IPS-18a (cell line): ENCODE measurements around the gene RNF227.
A peak's percentile ranks its signal among the peaks of the same experiment; 100 is the strongest.

Experiments used
- H3K27ac ChIP-seq: one replicate; pipeline ENCODE4 v1.5.1; 2013; ENCODE audit warnings: low read length
- H3K27me3 ChIP-seq: one replicate; pipeline ENCODE4 v1.6.1; 2013; ENCODE audit warnings: mild to moderate bottlenecking, low read length; ENCODE audit not compliant: control insufficient read depth, insufficient read depth
- H3K36me3 ChIP-seq: one replicate; pipeline ENCODE4 v1.6.1; 2013; ENCODE audit warnings: low read depth, low read length; ENCODE audit not compliant: control insufficient read depth
- H3K4me1 ChIP-seq: one replicate; pipeline ENCODE4 v1.6.1; 2013; ENCODE audit warnings: low read depth, low read length; ENCODE audit not compliant: control insufficient read depth
- H3K4me3 ChIP-seq: one replicate; pipeline ENCODE4 v1.5.1; 2013; ENCODE audit warnings: low read length
- H3K9ac ChIP-seq: one replicate; pipeline ENCODE4 v1.6.1; 2013; ENCODE audit warnings: mild to moderate bottlenecking, low read length, moderate library complexity
- H3K9me3 ChIP-seq: one replicate; pipeline ENCODE4 v1.6.1; 2013; ENCODE audit warnings: low read depth, low read length; ENCODE audit not compliant: control insufficient read depth

Gene RNF227

DNA sequence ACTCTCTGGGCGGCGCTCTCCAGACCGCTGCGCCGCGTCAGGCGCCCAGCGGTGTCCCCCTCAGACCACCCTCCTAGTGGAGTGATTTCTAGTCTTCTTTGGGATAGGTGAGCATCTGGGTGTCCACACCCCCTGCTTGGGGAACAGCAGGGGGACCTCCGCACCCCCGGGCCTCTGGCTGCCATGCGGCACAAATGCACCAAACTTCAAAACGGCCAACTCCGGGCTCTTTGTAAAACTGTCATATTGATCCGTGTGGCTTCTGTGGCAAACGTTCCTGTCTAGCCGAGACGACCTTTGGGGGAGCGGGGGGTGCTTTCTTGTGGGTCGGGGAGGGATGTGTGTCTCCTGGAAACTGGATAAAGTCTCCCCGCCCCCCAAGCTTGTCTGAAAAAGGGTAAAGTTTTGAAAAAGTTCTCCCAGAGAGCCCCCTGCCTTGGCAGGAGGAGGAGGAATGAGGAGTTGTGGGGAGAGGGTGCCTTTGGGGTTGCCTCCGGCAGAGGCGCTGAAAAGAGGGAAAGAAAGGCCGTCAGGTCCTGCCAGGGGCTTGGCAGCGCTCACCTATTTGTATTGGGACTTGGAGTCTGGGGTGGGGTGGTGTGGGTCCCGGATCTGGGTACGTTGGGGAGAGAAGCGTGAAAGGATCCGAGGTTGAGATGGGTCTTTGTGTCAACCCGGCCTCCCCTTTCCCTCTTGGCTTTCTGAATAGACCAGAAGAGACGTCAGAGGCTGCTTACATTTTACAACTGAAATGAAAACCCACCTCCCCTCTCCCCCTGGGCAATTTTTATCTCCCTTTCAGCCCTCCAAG, 29.7 kb downstream of the RNF227 start:
- no peak overlapping the region for H3K27ac ChIP-seq

DNA sequence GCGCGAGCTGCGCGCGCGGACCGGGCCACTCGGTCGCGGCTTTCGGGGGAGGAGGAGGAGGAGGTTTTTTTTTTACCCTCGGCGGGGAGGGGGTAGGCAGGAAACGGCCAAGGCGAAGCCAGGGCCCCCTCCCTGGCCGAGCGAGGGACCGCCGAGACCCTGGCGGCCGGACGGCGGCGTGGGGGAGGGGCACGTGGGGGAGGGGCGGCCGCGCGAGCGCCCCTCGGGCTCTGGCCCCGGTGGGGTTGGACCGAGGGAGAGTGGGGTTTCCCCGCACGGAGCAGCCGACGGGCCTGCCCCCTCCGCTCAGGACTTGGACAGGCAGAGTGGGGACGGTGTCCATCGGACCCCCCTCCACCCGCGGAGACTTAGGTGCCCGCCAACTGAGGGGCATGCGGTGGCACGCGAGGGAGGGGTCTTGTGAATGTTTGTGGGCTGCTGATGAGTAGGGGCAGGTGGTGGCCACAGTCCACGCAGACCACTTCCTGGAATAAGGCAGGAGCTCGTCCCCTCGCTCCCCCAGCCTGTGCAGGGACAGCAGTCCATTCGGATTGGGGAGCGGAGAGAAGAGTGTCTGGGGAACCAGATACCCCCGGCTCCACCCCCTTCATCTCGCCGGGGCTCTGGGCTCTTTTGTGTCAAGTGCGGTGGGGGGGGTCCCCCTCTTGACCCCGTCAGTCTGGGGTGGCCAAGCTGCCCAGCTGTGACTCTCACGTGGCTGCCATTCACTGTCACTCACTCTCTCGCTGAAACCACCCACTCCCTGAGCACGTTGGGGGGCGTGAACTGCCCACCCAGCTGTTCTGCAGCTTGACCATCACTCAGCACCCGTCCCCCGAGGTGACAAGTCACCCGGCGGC, 30.5 kb downstream of the RNF227 start:
- Histone ChIP-seq H3K4me1 (peaks cover 31% of the 10 kb centered on the region), H3K27ac (no peak overlapping the region), H3K4me3 (peak overlapping the region; percentile 66), H3K27me3 (peaks cover 18% of the 10 kb centered on the region), H3K9ac (peak overlapping the region; percentile 39), H3K9me3 (no peaks in the 10 kb centered on the region), H3K36me3 (peaks cover 4% of the 10 kb centered on the region)

More for the DNA sequence above, 29.7 kb downstream of the RNF227 start:
- H3K27me3 ChIP-seq = peaks cover 18% of the 10 kb centered on the region
- no peaks in the 10 kb centered on the region for H3K36me3 ChIP-seq
- H3K4me1 ChIP-seq = peaks cover 31% of the 10 kb centered on the region
- peak overlapping the region; percentile 4 for H3K9ac ChIP-seq
- H3K9me3 ChIP-seq = no peaks in the 10 kb centered on the region
- H3K4me3 ChIP-seq = peak overlapping the region; percentile 66

- Histone ChIP-seq H3K27ac (no peak overlapping the region), H3K9me3 (no peaks in the 10 kb centered on the region), H3K9ac (no peak overlapping the region), H3K4me1 (peaks cover 31% of the 10 kb centered on the region), H3K4me3 (peak overlapping the region; percentile 66), H3K36me3 (peaks cover 4% of the 10 kb centered on the region), H3K27me3 (peaks cover 18% of the 10 kb centered on the region)
Measured at GRCh38 chr17:7884581-7885366, 31.3 kb downstream of the RNF227 start.

- Histone ChIP-seq H3K4me1 (peaks cover 24% of the 10 kb centered on the region), H3K27ac (no peak overlapping the region), H3K4me3 (no peak overlapping the region), H3K36me3 (peaks cover 4% of the 10 kb centered on the region), H3K27me3 (peaks cover 18% of the 10 kb centered on the region), H3K9ac (no peak overlapping the region), H3K9me3 (no peaks in the 10 kb centered on the region)
Measured at GRCh38 chr17:7883781-7884386, 32.2 kb downstream of the RNF227 start.

DNA sequence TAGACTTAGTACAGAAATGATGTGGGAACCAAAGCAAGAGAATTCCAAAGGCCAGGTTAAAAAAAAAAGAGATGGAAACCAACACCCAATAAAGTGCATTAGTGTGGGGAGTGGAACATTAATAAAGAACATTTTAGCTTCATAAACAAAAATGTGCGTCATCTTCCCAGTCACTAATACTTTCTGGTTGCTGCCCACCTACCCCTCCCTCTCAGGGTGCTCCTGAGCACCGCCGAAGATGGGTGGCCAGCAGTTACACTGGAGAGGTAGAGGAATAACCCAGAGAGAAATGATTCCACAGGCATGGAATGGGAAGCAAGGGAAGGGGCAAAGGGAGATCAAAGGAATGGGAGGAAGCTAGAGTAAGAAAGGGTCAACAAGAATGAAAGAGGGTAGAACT, 33.5 kb downstream of the RNF227 start:
- Histone ChIP-seq H3K36me3 (peaks cover 4% of the 10 kb centered on the region), H3K9ac (no peak overlapping the region), H3K4me3 (no peak overlapping the region), H3K9me3 (no peaks in the 10 kb centered on the region), H3K4me1 (peaks cover 12% of the 10 kb centered on the region), H3K27me3 (peaks cover 18% of the 10 kb centered on the region), H3K27ac (no peak overlapping the region)

DNA sequence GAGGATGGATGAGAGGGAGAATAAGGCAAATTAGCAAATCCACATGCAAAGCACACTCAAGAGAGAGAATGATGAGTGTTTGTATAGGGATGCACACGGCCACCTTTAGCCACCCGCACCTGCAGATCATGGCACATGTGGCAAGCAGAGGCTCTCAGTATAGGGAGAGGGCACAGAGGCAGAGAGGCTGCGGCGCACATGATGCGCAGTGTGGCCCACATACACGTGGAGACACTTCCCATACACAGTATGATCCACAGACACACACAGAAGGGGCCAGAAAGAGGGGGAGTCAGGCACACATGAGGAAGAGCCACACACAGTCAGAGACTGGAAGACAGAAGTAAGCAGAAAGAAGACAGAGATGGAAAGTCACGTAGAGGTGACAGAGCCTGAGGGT, 34.0 kb downstream of the RNF227 start:
- peaks cover 4% of the 10 kb centered on the region for H3K36me3 ChIP-seq
- no peak overlapping the region for H3K27ac ChIP-seq
- peaks cover 17% of the 10 kb centered on the region for H3K27me3 ChIP-seq
- H3K9me3 ChIP-seq = no peaks in the 10 kb centered on the region
- H3K4me3 ChIP-seq = no peak overlapping the region
- peaks cover 11% of the 10 kb centered on the region for H3K4me1 ChIP-seq
- H3K9ac ChIP-seq = no peak overlapping the region

DNA sequence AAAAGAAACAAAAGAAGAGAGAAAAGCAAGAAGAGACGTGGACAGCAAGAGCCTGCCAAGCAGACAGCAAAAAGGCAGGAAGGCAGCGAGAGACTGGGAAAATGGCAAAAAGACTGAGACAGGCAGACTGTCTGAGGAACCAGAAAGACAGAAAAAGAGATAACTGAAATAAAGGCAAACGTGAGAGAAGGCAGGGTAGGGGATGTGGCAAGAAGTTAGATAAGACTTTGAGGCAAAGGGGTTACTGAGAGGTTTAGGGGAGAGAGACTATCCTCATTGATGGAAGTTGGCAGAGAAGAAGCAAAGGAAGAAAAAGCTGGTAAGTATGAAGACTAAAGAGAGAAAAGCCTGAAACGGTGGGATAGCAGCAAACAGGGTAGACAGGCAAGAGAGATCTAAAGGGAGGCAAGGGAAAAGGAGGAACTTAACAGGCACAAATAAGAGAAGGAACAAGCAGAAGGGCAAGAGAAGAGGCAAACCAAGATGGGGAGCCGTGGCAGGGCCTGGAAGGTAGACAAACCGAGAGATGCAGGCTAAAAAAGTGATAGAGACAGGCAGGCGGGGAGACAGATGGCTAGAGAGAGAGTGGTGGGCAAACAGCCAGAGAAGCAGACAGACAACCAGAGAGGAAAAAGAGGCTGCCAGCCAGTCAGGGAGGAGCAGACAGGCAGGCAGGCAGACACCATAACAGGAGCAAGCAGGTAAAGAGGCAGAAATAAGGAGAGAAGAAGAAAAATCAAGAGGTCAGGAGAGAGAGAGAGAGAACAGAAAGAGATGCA, 34.6 kb downstream of the RNF227 start:
- Histone ChIP-seq H3K4me1 (peaks cover 7% of the 10 kb centered on the region), H3K27ac (no peak overlapping the region), H3K9ac (no peak overlapping the region), H3K36me3 (peaks cover 4% of the 10 kb centered on the region), H3K9me3 (no peaks in the 10 kb centered on the region), H3K4me3 (no peak overlapping the region), H3K27me3 (peaks cover 11% of the 10 kb centered on the region)

DNA sequence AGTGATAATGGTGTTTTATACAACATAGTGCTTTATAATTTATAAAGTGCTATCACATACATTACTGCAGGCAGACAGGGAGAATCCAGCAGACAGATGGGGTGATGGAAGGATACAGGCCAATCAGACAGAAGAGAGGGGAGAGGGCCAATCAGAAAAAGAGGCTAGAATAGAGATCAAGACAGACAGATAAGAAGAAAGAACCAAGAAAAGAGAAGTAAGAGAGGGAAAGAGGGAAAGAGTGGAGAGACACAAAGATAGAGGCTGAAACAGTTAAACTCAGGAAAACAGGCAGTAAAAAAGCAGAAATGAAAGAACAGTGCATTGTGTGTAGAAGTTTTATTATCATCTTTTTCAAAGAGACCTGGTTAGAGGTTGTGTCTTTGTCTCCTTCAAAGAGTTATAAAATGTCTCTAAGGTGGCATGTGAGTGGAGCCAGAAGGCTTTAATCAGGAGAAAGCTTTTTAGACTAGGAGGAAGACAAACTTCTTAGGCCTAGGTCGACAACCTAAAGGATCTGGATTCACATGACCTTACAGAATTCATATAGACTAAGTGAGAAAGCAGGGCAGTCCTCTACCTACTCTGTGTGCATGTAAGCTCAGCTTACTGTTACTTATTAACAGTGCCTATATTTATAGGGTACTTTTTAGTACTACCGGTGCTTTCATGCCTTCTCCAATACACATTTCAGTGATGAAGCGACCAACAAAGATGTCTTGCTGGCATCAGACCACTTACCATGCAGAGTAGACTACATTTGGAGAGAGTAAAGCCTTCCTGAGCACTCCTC, 35.8 kb downstream of the RNF227 start:
- no peak overlapping the region for H3K9ac ChIP-seq
- peaks cover 4% of the 10 kb centered on the region for H3K36me3 ChIP-seq
- H3K27me3 ChIP-seq = no peaks in the 10 kb centered on the region
- H3K4me1 ChIP-seq = peaks cover 7% of the 10 kb centered on the region
- no peak overlapping the region for H3K4me3 ChIP-seq
- no peaks in the 10 kb centered on the region for H3K9me3 ChIP-seq
- no peak overlapping the region for H3K27ac ChIP-seq

- no peaks in the 10 kb centered on the region for H3K4me1 ChIP-seq
- no peaks in the 10 kb centered on the region for H3K9me3 ChIP-seq
- H3K9ac ChIP-seq = no peak overlapping the region
- H3K36me3 ChIP-seq = peaks cover 4% of the 10 kb centered on the region
- no peaks in the 10 kb centered on the region for H3K27me3 ChIP-seq
- no peak overlapping the region for H3K4me3 ChIP-seq
- H3K27ac ChIP-seq = no peak overlapping the region
Measured at GRCh38 chr17:7878234-7878633, 37.9 kb downstream of the RNF227 start.

DNA sequence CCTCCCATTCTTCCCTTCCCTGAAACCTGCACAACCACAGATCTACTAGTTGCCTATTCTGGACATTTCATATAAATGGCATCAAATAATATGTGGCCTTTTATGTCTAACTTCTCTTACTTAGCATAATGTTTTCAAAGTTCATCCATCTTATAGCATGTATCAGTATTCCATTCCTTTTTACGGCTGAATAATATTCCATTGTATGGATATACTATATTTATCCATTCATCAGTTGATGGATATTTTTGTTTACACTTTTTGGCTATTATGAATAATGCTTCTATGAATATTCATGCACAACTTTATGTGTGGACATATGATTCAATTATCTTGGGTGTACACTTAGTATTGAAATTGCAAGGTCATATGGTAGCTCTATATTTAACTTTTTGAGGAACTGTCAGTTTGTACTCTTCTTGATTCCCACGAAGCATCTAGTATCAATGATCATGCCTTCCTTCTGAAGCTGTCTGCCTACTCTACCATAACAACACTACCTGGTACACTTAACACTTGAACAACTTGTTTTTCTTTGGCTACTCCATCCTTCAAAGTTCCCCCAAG, 40.2 kb downstream of the RNF227 start:
- Histone ChIP-seq H3K4me1 (no peaks in the 10 kb centered on the region), H3K36me3 (peaks cover 3% of the 10 kb centered on the region), H3K9me3 (no peaks in the 10 kb centered on the region), H3K27ac (no peak overlapping the region), H3K4me3 (no peak overlapping the region), H3K9ac (no peak overlapping the region), H3K27me3 (no peaks in the 10 kb centered on the region)
